ENCODE data around the gene CAPG.
A peak's percentile ranks its signal among the peaks of the same experiment; 100 is the strongest.
"Not testable (repeated sequence)": the region's sequence is repeated elsewhere in the genome, so short reads cannot be mapped to it uniquely, and the experiment has no call there.

CAPG gene

DNA sequence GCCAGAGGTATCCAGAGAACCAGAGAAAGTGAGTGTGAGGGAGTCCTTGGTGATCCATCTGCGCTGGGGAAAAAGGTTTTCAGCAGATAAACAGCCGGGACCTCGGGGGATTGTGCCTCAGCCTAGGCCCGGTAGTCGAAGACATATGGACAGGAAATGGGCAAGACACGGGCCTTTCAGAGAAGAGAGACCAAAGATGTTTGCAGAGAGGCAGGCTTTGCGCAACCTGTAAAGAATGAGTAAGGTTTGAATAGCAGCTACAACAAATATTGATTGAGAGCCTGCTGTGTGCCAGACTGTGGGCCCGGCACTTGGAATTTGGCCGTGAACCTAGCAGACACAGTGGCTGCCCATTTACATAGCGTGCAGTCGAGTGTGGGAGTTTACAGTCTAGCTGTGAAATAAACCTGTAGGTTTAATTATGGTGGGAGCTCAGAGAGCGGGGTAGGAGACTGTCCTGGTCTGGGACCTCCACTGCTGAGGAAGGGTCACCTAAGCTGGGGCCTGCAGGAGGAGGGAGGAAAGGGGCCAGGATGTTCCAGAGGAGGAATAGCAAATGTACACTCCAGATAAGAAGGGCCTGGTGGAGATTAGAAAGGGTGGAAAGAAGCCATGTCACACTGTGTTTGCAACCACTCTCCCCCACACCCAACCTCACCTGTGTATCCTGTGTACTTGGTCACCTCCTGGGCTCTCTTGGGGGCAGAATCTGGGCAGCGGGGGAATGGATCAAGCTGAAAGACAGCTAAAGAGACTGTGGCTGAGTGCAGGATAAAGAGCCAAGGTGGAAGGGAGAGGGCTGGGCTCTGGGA is 11.3 kb upstream of the CAPG start:
- Histone ChIP-seq H3K9me3 (ENCODE audit: control insufficient read depth in 5 of 5, low read length in 5 of 5) (no peaks in the 10 kb centered on the region), H3K9ac (ENCODE audit: low read length in 5 of 5) (peak overlapping the region in 2 of 5 donors; percentile 52 to 59), H3K36me3 (ENCODE audit: control insufficient read depth in 5 of 5, insufficient read depth in 5 of 5, low read length in 5 of 5) (no peaks in the 10 kb centered on the region), H3K4me1 (ENCODE audit: control insufficient read depth in 5 of 5, insufficient read depth in 5 of 5, low read length in 5 of 5) (peaks cover 5 to 33% (median 30%) of the 10 kb centered on the region in 5 donors), H3K4me3 (ENCODE audit: low read depth in 1 of 5, low read length in 5 of 5) (no peak overlapping the region), H3K27me3 (ENCODE audit: control insufficient read depth in 5 of 5, insufficient read depth in 4 of 5, low read length in 5 of 5) (no peaks in the 10 kb centered on the region), H3K27ac (ENCODE audit: low read depth, low read length) (no peak overlapping the region)

DNA sequence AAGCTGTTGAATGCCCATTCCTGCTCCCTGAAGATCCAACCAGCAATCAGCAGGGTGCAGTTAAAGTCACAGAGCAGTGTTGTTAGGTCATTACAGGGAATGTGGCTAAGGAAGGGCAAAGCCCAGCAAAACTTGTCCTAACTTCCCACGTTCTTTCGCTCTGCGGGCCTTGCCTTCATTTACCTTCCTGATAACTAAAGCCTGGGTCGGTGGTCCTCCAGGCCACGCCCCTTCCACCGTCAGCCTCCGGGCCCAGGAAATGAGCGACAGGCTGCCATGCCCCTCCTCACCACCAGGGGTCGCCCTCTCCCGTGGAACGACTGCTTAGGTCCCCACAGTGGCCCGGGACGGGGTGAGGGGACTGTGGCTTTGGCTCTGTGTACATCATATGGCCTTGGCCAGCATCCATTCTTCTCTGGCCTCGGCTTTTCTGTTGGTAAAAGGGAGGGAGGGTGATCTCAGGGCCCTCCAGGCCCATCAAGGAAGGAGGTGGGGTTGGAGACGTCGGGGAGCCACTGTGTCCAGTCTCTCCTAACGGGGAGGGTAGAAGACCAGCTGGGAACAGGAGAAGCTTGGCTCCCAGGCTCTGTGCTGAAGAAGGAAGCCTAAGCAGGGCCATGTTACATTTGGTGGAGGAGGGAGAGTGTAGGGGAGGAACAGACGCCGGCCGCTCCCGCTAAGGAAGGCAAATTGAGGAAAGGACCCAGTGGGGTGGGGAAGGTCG is 10.5 kb upstream of the CAPG start:
- Histone ChIP-seq H3K9me3 (ENCODE audit: control insufficient read depth in 5 of 5, low read length in 5 of 5) (no peaks in the 10 kb centered on the region), H3K9ac (ENCODE audit: low read length in 5 of 5) (peak overlapping the region in 4 of 5 donors; percentile 42 to 59 (median 49)), H3K27me3 (ENCODE audit: control insufficient read depth in 5 of 5, insufficient read depth in 4 of 5, low read length in 5 of 5) (no peaks in the 10 kb centered on the region), H3K4me1 (ENCODE audit: control insufficient read depth in 5 of 5, insufficient read depth in 5 of 5, low read length in 5 of 5) (peaks cover 5 to 38% (median 36%) of the 10 kb centered on the region in 5 donors), H3K4me3 (ENCODE audit: low read depth in 1 of 5, low read length in 5 of 5) (peak overlapping the region; percentile 50 to 63 (median 52)), H3K36me3 (ENCODE audit: control insufficient read depth in 5 of 5, insufficient read depth in 5 of 5, low read length in 5 of 5) (no peaks in the 10 kb centered on the region), H3K27ac (ENCODE audit: low read depth, low read length) (no peak overlapping the region)

DNA sequence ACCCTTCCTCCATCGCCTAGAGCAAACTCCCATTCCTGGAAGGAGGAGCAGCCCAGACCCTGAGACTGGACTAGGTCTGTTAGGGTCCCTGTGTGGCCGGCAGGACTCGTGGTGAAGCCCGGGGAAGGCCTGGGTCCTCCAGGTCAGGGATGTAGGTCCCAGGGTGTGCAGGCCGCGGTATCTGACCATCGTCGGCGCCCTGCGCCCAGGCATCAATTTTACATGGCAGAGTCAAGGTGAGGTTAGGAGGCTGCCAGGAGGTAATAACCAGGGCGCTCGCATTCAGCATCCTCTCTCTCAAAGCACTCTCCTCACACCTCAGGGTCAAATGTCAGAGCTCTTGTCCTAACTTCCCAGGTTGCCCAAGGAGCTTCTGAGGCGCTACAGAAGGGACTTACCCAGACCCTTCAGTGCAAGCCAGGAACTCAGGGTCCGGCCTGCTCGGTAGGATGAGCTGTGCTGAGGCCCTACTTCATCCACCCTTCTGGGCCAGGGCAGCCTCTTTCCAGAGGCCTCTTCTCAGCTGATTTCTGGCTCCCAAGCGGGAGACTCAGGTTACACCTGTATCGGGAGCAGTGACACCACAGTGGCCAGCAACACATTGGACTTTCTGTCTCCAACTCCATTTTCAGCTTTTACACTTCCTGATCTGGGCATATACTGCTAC is 9.0 kb upstream of the CAPG start:
- Histone ChIP-seq H3K9ac (ENCODE audit: low read length in 5 of 5) (peak overlapping the region in 4 of 5 donors; percentile 85 to 94 (median 88)), H3K27me3 (ENCODE audit: control insufficient read depth in 5 of 5, insufficient read depth in 4 of 5, low read length in 5 of 5) (no peaks in the 10 kb centered on the region), H3K36me3 (ENCODE audit: control insufficient read depth in 5 of 5, insufficient read depth in 5 of 5, low read length in 5 of 5) (no peaks in the 10 kb centered on the region), H3K27ac (ENCODE audit: low read depth, low read length) (peak overlapping the region; percentile 90), H3K9me3 (ENCODE audit: control insufficient read depth in 5 of 5, low read length in 5 of 5) (no peaks in the 10 kb centered on the region), H3K4me1 (ENCODE audit: control insufficient read depth in 5 of 5, insufficient read depth in 5 of 5, low read length in 5 of 5) (peaks cover 5 to 44% (median 38%) of the 10 kb centered on the region in 5 donors), H3K4me3 (ENCODE audit: low read depth in 1 of 5, low read length in 5 of 5) (peak overlapping the region; percentile 65 to 86 (median 85))

DNA sequence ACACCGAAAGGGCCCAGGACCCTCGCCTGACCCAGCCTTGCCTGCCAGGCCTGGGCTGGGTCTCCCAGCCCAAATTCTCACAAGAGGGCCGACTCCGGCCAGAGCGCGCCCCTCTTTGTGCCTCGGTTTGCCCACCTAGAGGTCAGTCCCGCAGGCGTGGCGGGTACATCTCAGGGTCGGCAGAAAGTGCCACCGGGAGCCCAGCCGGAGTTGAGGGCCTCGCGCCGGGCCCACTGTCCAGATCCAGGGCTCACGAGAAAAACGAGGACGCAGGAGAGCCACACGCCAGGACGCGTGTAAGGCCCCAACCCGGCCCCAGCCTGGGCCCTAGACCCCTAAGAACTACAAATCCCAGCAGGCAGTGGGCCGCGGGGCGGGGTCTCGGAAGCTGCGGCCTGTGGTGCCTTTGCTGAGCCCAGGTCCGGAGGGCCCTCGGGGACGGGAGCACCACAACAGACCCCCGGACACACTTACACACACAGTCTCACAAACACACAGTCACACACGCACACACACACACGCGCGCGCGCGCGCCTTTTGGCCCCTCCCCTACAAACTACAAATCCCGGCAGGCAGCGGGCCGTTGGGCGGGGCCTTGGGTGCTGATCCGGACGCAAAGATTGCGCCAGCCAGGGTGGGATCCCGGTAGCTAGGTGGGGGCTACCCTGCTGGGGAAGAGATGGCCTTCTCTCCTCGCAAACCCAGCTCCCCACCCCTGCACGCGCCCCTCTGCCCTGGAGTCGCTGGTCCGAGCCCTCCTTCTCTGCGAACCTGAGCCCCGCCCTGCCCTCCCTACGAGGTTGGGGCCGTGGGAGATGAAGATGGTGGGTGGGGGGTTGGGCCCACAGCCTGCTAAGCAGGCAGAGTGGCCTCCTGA is 8.2 kb upstream of the CAPG start, which contains the start of gene SH2D6:
SH2D6 (plus strand) TSS at position 583 of the 877 bp plus-strand sequence. CDS start 10,752 bp downstream, outside the sequence.
- peak within 1 kb of the TSS; percentile 48 to 94 (median 87) for H3K9ac ChIP-seq (ENCODE audit: low read length in 5 of 5)
- H3K36me3 ChIP-seq (ENCODE audit: control insufficient read depth in 5 of 5, insufficient read depth in 5 of 5, low read length in 5 of 5) = no peaks in the 10 kb centered on the region
- peak within 1 kb of the TSS; percentile 90 for H3K27ac ChIP-seq (ENCODE audit: low read depth, low read length)
- no peaks in the 10 kb centered on the region for H3K9me3 ChIP-seq (ENCODE audit: control insufficient read depth in 5 of 5, low read length in 5 of 5)
- peak within 1 kb of the TSS; percentile 65 to 86 (median 85) for H3K4me3 ChIP-seq (ENCODE audit: low read depth in 1 of 5, low read length in 5 of 5)
- H3K27me3 ChIP-seq (ENCODE audit: control insufficient read depth in 5 of 5, insufficient read depth in 4 of 5, low read length in 5 of 5) = no peaks in the 10 kb centered on the region
- H3K4me1 ChIP-seq (ENCODE audit: control insufficient read depth in 5 of 5, insufficient read depth in 5 of 5, low read length in 5 of 5) = peaks cover 5 to 51% (median 46%) of the 10 kb centered on the region in 5 donors

DNA sequence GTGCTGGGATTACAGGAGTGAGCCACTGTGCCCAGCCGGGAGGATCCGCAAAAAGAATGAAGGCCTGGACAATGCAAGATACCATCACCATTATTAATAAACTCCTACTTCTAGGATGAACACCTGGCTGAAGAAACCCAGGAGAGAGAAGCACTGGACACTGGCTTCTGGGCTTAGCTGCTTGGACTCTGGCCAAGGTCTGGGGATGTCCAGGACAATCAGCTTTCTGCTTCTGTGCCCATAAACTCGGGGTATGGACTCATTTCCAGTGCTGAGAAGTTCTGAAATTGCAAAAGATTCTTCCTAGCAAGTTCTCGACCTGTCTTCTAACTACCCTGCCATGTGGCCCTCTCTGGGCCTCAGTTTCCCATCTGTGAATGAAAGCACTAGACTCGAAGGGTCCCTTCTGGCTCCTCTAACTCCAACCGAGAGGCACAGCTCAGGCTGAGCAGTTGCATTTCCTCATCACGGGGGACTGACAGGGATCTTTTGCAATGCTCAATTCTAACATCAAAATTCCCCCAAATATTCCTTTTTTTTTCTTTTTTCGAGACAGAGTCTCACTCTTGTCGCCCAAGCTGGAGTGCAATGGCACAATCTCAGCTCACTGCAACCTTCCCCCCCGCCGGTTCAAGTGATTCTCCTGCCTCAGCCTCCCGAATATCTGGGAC is 5.9 kb upstream of the CAPG start:
- H3K4me3 ChIP-seq (ENCODE audit: low read depth in 1 of 5, low read length in 5 of 5) = no peak overlapping the region
- no peaks in the 10 kb centered on the region for H3K9me3 ChIP-seq (ENCODE audit: control insufficient read depth in 5 of 5, low read length in 5 of 5)
- peak overlapping the region; percentile 51 for H3K27ac ChIP-seq (ENCODE audit: low read depth, low read length)

DNA sequence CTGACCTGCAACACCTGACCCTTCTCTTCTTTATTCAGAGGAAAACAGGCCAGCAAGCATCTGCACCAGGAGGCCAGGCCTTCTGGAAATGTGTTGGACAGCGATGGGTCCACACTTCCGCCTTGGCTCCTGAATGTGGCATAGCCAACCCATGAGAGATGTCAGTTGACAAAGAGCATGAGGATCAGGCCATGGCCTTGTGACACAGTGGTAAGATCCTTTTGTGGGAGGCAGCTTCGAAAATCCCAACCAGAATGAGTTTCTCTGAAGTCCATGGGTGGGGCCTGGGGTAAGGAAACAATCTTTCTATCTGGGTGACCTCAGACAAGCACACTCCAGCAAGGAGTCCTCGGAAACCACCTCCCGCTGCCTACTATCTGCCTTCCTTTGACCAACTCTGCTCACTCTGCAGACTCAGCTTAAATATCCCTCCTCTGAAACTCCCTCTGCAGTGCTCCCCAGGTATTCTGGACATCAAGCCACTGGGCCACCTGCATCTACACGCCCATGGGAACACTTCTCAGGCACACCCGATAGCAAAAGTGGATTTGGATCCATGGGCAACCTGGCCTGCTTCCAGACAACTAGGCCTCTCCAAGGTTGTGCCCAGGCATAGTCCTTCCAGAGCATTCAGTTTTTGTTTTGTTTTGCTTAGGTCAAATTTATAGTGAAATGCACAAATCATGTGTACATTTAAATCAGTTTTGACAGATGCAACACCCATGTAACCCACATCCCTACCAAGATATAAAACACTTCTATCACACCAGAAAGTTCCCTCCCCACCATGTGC is 4.8 kb upstream of the CAPG start:
- Histone ChIP-seq H3K9me3 (ENCODE audit: control insufficient read depth in 5 of 5, low read length in 5 of 5) (no peaks in the 10 kb centered on the region), H3K4me3 (ENCODE audit: low read depth in 1 of 5, low read length in 5 of 5) (no peak overlapping the region), H3K27ac (ENCODE audit: low read depth, low read length) (peak overlapping the region; percentile 4), H3K4me1 (ENCODE audit: control insufficient read depth in 5 of 5, insufficient read depth in 5 of 5, low read length in 5 of 5) (peaks cover 2 to 56% (median 49%) of the 10 kb centered on the region in 5 donors), H3K9ac (ENCODE audit: low read length in 5 of 5) (no peak overlapping the region), H3K27me3 (ENCODE audit: control insufficient read depth in 5 of 5, insufficient read depth in 4 of 5, low read length in 5 of 5) (no peaks in the 10 kb centered on the region), H3K36me3 (ENCODE audit: control insufficient read depth in 5 of 5, insufficient read depth in 5 of 5, low read length in 5 of 5) (no peaks in the 10 kb centered on the region)

More for the DNA sequence above, 5.9 kb upstream of the CAPG start:
- H3K36me3 ChIP-seq (ENCODE audit: control insufficient read depth in 5 of 5, insufficient read depth in 5 of 5, low read length in 5 of 5) = no peaks in the 10 kb centered on the region
- peak overlapping the region in 2 of 5 donors; percentile 53 to 56 for H3K9ac ChIP-seq (ENCODE audit: low read length in 5 of 5)
- H3K27me3 ChIP-seq (ENCODE audit: control insufficient read depth in 5 of 5, insufficient read depth in 4 of 5, low read length in 5 of 5) = no peaks in the 10 kb centered on the region
- peaks cover 5 to 58% (median 52%) of the 10 kb centered on the region in 5 donors for H3K4me1 ChIP-seq (ENCODE audit: control insufficient read depth in 5 of 5, insufficient read depth in 5 of 5, low read length in 5 of 5)

DNA sequence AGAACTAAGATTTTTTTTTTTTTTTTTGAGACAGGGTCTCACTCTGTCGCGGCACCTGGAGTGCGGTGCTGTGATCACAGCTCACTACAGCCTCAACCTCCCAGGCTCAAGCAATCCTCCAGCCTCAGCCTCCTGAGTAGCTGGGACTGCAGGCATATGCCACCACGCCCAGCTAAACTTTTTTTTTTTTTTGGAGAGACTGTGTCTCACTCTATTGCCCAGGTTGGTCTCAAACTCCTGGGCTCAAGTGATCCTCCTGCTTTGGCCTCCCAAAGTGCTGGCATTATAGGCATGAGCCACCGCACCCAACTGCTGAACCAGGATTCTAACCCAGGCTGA is 4.2 kb upstream of the CAPG start:
- Histone ChIP-seq H3K4me1 (ENCODE audit: control insufficient read depth in 5 of 5, insufficient read depth in 5 of 5, low read length in 5 of 5) (peaks cover 2 to 57% (median 48%) of the 10 kb centered on the region in 5 donors), H3K9ac (ENCODE audit: low read length in 5 of 5) (peak overlapping the region in 2 of 5 donors; percentile 78 to 81), H3K4me3 (ENCODE audit: low read depth in 1 of 5, low read length in 5 of 5) (peak overlapping the region in 2 of 5 donors; percentile 71 to 73), H3K27ac (ENCODE audit: low read depth, low read length) (peak overlapping the region; percentile 4)
- not testable (repeated sequence) for H3K27me3 ChIP-seq (ENCODE audit: control insufficient read depth in 5 of 5, insufficient read depth in 4 of 5, low read length in 5 of 5); H3K36me3 ChIP-seq (ENCODE audit: control insufficient read depth in 5 of 5, insufficient read depth in 5 of 5, low read length in 5 of 5); H3K9me3 ChIP-seq (ENCODE audit: control insufficient read depth in 5 of 5, low read length in 5 of 5)

DNA sequence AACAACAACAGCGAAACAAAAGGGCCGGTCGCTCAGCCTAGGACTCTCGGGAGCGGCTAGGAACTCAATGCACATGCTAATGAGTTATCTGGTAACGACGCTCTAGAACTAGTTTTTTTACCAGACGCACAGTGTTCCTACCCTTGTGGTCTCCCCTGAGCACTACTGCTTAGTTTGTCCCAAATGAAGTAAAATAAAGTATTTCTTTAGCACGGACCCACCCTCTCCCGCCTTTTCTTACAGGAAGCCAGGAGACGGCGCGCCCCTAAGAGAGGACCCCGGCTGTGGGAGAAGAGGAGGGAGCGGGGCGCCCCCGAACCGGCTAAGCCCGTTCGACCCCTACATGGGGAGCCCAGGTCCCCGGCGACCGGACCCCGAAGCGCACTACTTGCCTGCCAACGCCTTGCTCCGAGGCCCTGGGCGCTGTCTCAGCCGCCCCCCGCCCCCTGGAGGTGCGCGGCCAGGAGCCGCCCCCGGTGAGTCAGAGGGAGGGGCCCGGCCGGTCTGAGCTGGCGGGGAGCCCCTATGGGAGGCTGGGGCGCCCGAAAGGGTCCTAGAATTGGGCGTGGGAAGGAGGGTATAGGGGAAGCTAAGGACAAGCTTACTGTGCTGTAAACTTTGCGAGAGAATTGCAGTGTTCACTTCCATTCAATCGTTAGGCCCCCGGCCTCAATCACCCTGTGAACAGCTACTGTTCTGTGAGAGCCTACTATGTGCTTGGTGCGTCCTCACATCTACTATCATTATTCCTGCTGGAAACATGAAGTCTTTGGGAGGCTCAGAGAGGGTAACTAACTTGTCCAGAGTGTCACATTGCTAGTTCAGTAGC is 3.6 kb upstream of the CAPG start:
- Histone ChIP-seq H3K27me3 (ENCODE audit: control insufficient read depth in 5 of 5, insufficient read depth in 4 of 5, low read length in 5 of 5) (no peaks in the 10 kb centered on the region), H3K4me3 (ENCODE audit: low read depth in 1 of 5, low read length in 5 of 5) (peak overlapping the region; percentile 63 to 77 (median 71)), H3K9ac (ENCODE audit: low read length in 5 of 5) (peak overlapping the region in 4 of 5 donors; percentile 69 to 81 (median 76)), H3K27ac (ENCODE audit: low read depth, low read length) (peak overlapping the region; percentile 46), H3K4me1 (ENCODE audit: control insufficient read depth in 5 of 5, insufficient read depth in 5 of 5, low read length in 5 of 5) (peaks cover 1 to 57% (median 48%) of the 10 kb centered on the region in 5 donors), H3K36me3 (ENCODE audit: control insufficient read depth in 5 of 5, insufficient read depth in 5 of 5, low read length in 5 of 5) (no peaks in the 10 kb centered on the region), H3K9me3 (ENCODE audit: control insufficient read depth in 5 of 5, low read length in 5 of 5) (no peaks in the 10 kb centered on the region)

Measured in subcutaneous abdominal adipose tissue (tissue), 5 donors.